Measurements from ENCODE around the gene CEP192.

CEP192 gene

GRCh38 chr18:13147130-13147529, 156.0 kb downstream of the CEP192 start:
- DNase-seq = no peak

GRCh38 chr18:13151656-13152055, 160.5 kb downstream of the CEP192 start:
- DNase-seq = no peak

- no peak for DNase-seq
Measured at GRCh38 chr18:13158428-13158827, 167.3 kb downstream of the CEP192 start.

- no peak for DNase-seq
Measured at GRCh38 chr18:13159579-13159978, 168.4 kb downstream of the CEP192 start.

DNA sequence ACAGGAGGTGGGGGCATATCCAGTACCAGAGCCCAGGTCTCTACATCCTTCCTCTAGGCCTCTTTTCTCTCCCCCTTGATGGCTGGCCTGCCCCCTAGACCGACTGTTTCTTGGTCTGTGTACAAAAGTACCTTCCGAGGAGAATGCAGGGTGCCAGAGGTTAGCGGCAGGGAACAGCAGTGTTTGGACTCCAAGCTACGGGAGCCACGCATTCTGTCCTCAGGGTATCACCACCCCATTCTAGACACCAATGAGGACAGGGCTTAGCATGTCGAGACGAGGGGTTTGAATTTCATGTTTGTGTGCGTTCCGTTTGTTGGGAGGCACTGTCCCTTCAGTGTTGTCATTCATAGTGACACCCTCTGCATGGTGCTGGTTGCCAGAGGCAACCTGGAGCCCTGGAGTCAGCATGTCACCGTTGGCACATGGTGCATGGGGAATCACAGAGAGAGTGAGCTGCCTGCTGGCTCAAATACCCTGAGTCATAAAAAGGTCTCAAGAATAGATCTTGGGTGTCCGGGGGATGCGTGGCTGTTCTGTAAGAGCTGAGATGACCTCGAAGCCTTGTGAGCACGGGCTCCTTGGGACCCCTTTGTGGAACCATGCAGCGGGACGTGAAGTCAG, 170.2 kb downstream of the CEP192 start:
- no peak for DNase-seq

DNA sequence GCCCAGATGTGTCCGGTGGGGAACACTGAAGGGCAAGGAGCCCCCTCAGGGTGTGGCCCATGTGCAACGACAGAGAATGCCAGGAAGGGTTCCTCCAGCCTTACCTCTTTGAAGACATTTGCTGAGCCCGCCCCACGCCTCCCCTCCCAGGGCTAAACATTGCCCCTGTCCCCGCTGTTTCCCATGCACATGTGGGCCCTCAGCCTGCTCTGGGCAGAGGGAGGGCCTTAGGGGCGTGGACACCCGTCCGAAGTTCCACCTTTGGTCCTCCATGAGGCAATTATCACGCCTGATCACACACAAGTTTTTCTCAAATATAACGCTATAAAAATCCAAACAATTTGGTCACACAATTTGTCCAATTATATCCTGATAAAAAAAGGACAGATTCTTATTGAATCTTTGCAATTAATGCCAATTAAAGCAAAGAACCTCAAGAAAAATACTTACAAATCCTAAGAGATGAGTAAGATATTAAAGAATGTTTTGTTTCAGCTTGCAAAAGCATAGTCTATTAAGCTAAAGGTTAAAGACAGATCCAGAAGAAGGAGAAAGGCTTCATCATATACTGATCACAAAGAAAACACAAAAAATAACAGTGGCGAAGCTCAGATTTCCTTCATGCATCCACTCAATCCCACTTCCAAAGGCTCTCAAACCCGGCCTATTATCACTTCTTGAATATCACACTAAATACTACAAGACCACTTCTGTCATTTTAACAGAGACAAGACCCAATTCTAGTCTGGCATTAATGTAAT, 172.2 kb downstream of the CEP192 start:
- DNase-seq = no peak

- no peak for DNase-seq
Measured at GRCh38 chr18:13164406-13164805, 173.2 kb downstream of the CEP192 start.

DNA sequence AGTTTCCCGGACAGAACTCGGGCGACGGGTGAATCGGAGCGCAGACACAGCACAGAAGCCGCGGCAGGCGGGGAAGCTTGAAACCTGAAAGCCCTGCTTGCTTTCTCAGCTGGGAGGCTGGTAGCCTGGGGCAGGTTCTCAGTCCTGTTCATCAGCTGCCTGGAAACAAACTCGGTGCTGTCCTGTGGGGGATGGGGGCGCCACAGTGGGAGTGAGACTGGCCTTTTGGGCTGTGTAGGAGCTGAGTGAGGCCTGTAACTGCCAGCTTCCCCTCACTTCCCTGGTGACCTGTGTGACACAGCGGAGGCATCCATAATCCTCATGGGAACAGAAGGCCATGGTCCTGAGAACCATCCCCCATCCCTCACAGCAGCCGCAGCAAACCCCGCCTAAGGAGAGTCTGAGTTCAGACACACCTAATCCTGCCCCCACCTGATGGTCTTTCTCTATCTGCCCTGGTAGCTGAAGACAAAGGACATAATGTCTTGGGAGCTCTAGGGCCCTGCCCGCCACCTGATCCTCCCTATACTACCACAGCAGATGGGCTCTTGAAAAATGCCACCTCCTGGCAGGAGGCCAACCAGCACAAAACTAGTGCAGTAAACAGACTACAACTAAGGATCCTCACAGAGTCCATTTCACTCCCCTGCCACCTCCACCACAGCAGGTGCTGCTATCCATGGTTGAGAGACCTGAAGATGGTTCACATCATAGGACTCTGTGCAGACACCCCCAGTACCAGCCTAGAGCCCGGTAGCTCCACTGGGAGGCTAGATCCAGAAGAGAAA, 174.7 kb downstream of the CEP192 start:
- no peak for DNase-seq

- DNase-seq = no peak
Measured at GRCh38 chr18:13173578-13174145, 182.5 kb downstream of the CEP192 start.

All from stimulated activated CD8-positive, alpha-beta memory T cell treated with anti-CD3 and anti-CD28 coated beads, Interleukin-4, amount 100 ng/mL, for 48 hours (primary cell).